ENCODE measurements around the gene COL20A1.

COL20A1 gene

DNA sequence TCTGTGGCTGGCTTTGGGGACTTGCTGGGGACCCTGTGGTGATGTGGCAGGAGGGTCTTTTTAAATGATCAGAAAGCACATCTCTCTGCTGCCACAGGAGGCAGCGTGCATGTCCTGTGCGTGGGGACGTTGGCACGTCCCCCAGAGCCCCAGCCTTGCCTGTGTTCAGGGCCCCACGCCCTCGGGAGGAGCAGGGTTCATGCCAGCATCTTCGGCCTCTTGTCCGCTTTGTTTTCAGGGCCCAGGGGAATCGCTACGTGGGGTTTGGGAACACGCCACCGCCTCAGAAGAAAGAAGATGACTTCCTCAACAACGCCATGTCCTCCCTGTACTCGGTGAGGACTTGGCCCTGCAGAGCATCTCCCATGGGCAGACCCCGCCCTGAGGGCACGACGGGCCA is 14.3 kb upstream of the COL20A1 start:
- no peak for DNase-seq

DNA sequence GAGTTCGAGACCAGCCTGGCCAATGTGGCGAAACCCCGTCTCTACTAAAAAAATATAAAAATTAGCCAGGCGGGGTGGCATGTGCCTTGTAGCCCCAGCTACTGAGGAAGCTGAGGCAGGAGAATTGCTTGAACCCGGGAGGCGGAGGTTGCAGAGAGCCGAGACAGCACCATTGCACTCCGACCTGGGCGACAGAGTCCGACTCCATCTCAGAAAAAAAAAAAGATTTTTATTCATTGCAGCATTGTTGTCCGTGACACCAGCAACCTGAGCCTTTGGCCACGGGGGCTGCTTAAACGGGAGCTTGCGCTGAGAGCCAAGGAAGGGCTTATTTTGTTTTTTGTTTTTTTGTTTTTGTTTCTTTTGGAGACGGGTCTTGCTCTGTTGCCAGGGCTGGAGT is 13.1 kb upstream of the COL20A1 start:
- DNase-seq = no peak

DNA sequence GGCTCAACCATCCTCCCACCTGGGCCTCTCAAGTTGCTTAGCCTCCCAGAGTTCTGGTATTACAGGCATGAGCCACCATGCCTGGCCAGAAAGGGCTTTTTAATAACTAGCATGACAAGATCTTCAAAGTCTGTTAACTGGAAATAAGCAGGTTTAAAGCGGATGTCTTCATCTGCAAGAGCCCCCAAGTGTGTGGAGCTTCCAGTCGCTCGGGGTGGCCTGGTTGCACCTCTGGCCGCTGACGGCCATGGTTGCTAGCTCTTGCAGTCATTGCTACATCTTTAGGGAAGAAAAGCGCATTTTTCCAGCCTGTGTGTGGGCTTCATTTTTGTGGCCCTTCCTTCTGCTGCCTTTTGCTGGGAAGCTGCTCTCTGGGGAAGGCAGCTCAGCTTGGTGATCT is 12.6 kb upstream of the COL20A1 start:
- no peak for DNase-seq

DNA sequence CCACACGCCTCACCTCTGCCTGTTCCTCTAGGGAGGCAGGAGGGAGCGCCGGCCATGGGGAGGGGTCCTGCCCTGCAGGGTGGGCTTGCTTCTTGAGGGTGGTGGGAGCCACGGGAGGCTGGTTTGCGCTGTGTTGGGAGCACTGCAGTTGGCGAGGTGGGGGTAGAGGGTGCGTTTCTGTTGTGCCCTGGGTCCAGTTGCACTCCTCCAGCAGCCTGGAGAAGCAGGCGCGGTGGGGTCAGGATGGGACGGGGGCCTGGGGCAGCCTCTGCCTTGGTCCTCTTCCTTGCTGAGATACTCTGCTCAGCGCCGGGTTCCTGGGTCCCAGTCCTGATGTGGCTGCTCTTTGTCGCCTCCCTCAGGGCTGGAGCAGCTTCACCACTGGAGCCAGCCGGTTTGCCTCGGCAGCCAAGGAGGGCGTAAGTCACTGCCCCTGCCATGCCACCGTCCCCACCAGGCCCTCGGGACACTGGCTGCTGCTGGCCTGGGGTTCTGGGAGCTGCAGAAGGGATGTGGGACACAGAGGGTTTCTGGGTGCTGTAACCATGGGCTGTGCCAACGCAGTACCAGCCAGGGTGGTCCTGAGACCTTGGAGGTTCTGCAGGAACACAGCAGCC is 11.9 kb upstream of the COL20A1 start:
- peak; percentile 22 to 51 for DNase-seq

DNA sequence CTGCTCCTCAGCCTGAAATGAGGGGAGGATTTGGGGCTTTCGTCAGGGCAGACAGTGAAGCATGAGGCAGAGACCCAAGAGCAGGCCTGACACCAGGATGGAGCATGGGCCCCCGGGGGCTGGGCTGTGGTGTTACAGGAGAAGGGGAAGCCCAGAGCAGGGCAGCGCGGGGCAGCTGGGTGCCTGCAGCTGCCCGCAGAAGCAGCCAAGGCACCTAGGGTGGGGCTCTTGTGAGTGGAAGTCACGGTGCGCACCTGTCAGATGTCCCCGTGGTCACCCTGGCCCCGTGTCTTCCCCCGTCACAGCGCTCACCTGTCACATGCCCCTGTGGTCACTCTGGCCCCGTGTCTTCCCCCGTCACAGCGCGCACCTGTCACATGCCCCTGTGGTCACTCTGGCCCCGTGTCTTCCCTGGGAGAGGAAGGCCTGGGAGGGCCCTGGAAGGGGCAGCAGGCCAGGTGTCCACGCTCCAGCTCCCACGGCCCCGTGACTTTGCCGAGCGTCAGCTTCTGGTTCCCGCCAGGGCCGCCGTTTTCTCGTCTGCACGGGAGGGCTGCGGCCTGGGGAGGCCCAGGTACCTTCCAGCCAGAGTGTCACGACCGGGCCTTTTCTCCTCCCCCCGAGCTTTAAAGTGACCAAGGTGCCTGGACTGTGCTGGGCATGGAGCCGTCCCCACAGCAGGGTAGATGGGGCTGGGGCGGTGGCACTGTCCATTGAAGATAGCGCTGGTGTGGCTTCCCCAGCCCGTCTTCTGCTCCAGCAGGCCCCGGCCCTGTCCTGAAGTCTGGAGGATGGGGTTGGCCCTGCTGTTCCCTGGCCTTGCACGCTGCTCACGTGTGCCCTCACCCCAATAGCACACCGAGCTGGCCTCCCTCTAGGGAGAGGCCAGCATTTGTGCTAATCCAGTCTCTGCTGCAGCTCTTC is 11.0 kb upstream of the COL20A1 start:
- DNase-seq = no peak

DNA sequence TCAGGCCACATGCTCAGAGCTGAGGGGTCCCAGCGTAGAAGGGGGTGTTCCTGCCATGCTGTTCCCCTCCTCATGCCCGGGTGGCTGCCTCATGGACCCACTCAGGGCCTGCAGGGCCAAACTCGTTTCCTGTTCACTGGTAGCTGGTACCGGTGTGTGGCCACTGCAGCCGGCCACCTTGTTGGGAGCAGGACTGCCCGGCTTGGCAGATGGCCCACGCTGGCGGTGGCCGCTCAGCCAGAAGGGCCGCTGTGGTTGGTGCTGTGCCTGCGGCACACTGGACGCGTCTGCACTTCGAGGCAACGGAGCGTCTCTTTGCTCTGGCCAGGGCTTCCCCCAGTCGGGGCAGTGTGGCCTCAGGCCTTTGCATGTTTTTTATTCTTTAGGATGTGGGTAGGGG is 10.0 kb upstream of the COL20A1 start:
- DNase-seq = no peak

DNA sequence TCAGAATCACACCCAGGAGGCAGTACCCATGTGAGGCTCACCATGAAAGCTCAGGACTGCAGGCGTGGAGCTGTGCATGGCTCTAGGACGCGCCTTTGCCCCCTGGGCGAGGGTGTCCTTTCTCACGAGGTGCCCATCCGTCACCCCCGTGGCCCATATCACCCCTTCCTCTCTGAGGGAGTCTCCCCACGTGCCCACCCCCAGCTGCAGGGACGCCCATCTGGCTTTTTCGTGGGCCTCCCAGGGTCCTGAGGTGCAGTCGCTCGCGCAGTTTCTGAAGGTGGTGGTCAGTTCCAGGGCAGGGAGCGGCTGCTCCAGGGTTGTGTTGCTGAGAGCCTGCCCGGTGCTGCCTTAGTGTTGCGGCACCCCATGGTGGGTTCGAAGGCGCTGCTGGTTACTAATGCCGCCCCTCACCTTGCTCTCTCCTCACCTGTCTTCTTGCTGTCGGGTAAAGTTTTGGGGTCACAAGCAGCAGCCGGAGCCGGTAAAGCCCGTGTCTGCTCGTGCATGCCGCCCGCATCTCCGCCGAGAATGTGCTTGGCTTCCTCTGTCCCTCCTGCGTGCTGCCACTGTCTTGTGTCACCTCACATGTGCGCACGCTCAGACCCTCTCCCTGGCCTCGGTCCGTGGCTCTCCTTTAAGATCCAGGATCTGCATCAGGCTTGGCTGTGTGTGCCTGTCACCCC is 9.4 kb upstream of the COL20A1 start:
- DNase-seq = no peak

DNA sequence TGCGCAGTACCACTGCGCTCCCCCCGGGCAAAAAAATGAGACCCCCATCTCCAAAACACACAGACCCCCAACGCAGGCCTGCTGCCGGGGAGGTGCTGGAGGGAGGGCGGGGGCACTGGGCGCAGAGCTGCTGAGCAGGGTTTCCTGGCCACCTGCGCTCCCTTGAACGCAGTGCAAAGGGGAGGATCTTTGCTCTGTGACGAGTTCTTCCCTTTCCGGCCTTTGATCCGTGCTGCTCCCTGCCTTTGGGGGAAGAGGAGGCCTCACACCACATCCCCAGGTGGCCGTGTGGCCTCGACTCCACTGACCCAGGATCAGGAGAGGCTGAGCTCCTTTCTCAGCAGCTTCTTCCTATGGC is 8.9 kb upstream of the COL20A1 start:
- peak; percentile 78 to 88 for DNase-seq

DNA sequence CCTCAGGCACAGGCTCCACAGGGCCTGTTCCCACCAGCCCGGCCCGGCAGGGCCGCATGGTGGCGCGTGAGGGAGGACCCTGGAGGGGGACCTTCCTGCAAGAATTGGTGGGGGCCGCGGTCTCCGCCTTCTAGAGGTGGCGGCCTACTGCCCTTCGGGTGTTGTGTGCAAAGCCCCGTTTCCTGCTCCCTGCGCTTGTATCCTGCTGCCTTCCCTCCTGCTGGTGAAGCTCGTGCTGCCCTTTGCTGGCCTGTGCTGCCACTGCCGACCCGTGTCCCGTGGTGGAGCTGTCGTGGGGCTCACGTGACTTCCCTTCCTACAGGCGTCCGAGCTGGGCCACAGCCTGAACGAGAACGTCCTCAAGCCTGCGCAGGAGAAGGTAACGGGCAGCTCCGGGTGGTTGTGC is 8.4 kb upstream of the COL20A1 start:
- peak; percentile 58 to 60 for DNase-seq

DNA sequence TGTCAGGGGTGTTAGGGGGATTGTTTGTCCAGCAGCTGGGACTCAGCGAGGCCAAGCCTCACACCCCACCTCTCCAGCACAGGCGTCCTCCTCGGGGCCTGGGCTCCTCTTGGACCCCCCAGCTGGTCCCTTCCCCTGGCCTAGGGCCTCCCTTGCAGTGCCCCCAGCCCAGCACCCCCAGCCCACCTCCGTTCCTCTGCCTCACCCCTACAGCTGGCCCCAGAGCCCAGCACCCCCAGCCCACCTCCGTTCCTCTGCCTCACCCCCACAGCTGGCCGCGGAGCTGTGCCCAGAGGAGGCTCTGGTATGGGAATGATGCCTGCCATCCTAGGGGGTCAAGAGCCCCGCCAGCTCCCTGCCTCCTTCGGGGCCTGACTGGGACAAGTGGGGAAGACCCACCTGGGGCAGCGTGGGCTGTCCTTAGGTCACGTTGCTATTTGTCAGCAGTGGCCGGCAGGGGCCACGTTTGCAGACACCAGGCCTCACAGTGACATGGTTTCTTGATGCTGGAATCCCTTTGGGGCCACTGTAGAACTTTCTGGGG is 7.9 kb upstream of the COL20A1 start:
- no peak for DNase-seq

DNA sequence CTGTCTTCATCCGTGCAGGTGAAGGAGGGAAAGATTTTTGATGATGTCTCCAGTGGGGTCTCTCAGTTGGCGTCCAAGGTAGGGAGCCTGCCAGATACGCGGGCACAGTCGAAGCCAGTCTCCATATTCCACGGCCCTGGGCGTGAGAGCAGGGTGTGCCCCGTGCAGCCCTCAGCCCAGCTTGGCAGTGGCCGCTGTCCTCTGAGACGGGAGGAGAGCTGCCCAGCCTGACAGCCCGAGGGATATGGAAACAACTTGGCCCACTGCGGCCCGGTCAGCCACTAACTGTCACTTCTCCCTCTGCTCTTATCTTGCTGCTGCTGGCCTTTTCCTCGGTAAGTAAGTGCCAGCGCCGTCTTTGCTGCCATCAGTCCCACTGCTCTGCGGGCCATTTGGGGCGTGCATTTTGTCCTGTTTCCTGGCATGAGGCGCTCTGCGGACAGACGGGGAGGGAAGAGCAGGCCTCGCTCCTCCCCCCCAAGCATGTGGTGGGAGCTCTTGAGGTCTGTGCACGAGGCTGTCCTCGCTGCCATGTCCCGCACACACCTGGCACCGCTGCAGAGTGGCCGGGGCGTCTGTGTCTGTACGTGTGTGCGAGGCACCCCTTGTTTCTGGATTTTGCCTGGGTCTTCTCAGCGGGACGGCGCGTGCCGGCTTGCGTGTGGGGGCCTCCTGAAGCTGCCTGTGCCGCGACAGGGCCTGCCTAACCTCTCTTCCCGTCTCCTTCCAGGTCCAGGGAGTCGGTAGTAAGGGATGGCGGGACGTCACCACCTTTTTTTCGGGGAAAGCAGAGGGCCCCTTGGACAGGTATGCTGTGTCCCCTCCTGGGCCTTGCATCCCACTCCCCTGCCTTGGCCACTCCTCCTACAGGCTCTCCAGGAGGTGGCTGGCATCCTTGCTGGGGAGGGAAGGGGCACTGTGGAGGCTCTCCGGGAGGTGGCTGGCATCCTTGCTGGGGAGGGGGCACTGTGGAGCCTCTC is 7.1 kb upstream of the COL20A1 start:
- no peak for DNase-seq

DNA sequence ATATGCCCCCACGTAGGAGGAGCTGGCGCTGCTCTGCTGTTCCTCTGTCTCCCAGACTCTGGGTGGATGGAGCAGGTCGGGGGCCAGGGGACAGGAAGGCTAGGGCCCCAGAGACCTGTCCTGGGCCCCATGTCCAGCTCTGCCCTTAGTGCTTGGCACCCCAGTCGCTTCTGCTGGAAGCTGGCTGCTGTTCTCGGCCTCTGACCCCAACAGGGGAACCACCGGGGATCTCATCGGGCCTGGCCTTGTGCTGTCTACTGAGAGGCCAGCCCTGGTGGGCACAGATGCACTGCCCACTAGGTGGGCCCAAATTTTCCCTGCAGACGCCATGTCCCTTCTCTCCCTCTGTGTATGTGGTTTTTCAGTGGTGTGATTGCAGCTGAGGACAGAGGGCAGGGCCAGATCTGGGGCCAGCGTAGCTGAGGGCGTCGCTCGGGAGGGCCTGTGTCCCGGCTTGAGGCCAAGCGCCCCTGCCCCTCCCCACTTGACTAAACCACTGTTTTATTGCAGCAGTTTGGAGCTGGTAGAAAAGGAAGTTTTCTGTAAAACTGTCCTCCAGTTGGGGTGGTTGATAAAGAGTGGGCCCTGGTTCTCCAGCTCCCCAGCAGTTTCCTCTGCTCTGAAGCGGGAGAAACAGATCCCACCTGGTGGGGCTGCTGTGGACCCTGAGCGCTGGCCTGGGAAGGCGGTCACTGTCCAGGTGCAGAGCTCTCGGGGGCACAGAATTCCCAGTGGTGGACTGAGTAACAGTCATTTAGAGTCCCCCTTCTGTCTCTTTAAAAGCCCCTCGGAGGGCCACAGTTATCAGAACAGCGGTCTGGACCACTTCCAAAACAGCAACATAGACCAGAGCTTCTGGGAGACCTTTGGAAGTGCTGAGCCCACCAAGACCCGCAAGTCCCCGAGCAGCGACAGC is 5.9 kb upstream of the COL20A1 start:
- DNase-seq = no peak

DNA sequence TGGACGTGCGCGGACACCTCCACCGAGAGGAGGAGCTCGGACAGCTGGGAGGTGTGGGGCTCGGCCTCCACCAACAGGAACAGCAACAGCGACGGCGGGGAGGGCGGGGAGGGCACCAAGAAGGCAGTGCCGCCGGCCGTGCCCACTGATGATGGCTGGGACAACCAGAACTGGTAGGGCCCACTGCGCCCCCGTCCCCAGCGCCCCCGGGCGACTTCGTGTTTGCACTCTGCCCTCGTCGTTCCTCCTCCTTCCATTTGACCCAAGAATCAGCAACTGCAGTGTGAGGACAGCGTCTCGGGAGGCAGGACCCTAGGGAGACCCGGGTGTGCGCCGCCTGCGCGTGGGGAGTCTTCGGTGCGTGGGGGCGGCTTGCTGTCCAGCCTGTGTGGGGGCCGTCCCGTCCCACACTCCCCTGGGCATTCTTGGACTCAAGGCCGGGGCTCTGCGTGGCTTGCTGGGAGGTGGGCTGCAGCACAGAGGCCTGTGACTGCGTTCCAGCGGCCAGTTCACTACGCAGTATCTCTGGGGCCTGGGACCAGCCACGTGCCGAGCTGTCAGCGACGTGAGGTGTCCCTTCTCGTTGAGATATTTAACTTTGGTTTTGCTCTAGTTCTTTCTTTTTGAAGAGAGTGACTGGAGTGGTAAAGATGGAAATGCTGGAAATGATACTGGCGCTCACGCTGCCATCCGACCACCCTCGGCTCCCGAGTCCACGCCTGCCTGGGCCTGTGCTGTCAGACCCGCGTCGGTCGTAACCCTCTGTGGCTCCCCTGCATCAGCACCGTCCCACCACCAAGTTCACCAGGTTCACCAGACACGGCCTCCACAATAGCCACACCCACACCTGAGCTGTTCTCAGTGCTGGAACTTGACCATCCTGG is 5.0 kb upstream of the COL20A1 start:
- DNase-seq = no peak

DNA sequence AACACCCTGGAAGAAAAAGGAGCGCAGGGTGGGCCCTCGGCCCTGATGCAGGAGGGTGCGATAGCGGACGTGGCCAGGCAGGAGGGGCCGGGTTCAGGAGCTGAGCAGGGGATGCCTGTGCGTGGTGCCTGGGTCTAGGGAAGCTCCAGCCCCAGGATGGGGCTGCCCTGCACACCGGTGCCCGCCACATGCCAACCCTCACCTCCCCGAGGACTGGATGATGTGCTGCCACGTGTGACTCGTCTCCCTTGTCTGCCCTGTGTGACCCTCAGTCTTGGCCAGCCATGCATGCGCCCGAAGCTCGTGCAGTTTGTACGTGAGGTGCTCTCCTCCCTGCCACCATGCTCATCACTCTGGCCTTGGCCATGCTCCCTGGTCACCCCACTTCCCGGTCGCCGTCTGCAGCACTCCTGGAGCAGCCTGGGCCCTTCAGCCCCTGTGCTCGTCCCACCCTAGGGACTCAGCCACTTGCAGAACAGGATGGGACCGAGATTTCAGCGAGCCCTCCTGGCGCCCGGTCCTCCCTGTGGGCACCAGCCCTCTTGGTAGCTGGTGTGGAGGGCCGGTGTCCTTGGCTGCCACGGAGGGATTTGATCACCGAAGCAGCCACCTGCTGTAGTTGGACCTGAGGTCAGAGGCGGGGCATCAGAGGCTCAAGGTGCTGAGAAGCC is 4.3 kb upstream of the COL20A1 start:
- DNase-seq = no peak

DNA sequence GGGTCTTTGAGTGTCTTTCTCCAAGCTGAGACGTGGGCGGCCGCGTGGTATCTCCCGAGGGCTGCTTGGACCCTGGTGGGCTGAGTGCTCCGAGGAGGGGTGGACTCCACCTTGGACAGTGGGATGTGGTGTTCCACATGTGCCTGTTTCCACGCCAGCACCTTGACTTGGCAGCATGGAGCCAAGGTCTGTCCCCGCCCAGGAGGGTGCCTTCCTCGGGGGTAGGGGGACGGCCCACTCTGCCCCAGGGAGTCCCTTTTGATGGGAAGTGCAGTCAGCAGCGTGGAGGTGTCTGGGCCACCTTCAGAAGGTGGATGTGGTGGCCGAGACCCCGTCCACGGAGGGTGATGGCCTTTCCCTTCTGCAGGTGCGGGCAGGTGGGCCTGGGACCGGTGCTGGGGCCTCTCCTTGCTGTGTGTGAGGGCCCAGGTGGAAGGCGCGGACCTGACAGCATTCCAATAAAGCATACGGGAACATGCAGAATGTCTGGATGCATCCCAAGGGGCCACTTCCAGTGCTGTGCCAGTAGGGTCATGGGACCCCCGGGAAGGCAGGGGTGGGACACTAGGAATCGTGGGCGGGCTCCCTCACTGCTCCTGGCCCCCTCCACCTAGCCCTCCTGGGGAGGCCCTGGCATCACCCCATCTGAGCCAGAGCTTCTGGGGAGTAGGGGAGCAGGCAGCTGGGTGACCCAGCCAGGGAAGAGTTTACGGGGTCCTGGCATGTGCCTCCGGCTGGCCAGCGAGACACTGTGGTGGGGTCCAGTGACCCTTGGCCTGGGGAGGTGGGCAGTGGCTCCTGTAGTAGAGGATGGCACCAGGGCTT is 3.5 kb upstream of the COL20A1 start:
- no peak for DNase-seq

DNA sequence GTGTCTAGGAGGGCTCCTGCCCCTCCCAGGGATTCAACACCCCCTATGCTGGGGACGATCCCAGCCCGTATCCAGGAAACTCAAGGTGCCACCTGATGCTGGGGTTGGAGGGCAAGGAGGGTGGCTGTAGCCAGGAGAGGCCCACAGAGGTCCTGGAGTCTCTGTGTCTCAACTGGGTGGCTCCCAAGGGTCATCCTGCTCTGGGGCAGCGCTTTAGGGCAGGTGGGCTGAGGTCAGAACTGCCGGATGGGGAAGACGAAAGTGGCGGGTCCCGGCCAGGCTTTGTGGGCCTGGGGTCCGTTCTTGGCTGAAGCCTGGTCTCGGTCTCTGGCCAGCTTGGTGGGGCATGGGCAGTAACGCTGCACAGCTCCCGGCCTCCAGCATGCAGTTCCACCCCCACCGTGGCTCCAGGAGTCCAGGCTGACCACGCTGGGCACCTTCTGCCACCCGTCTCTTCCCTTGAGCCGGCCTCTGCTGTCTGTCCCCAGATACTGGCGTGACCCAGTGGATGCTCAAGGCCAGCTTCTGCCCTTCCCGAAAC is 2.8 kb upstream of the COL20A1 start:
- no peak for DNase-seq

DNA sequence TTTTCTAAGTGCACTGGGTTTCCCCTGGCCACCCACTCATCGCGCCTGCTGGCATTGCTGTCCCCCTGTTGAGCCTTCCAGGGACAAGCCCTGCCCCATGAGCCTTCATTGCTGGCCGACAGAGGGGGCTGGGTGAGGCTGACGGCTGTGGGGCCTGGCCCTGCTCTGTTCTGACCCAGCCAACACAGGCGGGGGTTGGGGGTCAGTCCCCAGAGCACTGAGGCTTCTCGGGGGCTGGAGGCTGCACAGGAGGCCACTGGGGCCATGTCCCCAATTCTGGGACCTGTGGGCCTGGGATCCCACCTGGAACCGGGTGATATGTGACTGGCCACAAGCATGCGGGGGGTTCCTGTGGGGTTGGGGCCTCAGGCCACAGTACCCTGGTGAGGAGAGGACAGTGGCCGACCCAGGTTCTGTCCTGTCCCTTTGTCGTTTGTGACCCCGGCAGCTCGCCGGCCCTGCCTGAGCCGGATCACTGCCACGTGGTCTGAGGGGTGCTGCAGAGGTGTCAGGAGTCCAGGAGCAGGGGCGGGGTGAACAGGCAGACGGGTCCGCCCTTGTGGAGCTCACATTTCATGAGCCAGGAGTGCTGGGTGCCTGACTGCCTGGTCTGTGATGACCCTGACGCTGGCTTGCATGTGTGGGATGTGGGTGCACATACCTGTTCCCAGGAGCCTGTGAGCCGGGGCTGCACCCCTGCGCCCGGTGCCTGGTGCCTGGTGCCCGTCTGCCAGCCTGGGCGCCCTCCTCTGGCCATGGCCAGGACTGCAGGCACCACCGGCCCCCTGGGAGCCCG is 2.1 kb upstream of the COL20A1 start:
- DNase-seq = peak; percentile 14 to 32

DNA sequence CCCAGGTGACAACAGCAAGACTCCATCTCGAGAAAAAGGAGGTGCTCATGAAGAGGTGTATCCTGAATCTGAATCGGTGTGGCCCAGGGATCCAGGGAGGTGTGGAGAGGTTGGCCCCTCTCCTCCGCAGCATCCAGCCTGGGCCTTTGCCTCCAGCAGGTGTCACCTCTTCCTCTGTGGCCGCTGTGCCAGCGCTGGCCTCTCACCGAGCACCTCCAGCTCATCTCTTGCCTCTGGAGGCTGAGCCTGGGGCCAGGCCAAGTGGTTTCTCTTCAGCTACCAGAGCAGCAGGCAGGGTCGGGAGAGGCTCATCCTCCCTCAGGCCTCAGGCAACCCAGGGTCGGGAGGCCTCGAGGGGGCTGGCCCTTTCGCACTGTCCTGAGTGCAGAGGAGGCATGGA is 1.2 kb upstream of the COL20A1 start:
- DNase-seq = no peak
